Mammary epithelial cell (primary cell): ENCODE results near the gene UNC5C.

Experiments
- CTCF ChIP-seq, 2 donors: IDR thresholded peaks in 1 of 2; conservative IDR thresholded peaks in 1 of 2; 2 replicates each; pipeline ENCODE4 v1.5.1; 2011 to 2012; ENCODE audit warnings: inconsistent platforms in 2 of 2, low read length in 2 of 2, mild to moderate bottlenecking in 2 of 2, control low read depth in 1 of 2, low read depth in 1 of 2; ENCODE audit not compliant: insufficient read depth in 1 of 2; ENCODE audit errors: extremely low read depth in 1 of 2
- EZH2 ChIP-seq: IDR thresholded peaks from 2 replicates; pipeline ENCODE4 v1.6.1; 2012; ENCODE audit warnings: low read length, inconsistent platforms, borderline replicate concordance

- TF ChIP-seq CTCF (conservative IDR thresholded peaks at IDR 0.05 in 1 of 2, IDR thresholded peaks at IDR 0.05 in 1 of 2; ENCODE audit: extremely low read depth in 1 of 2, insufficient read depth in 1 of 2, low read depth in 1 of 2, low read length in 2 of 2) = no peak
- no peak for TF ChIP-seq EZH2
Observed at GRCh38 chr4:95122001-95122400, 426.8 kb downstream of the UNC5C start.
